Measurements from ENCODE around the gene PCSK2.
"Not testable (repeated sequence)": the region's sequence is repeated elsewhere in the genome, so short reads cannot be mapped to it uniquely, and the experiment has no call there.

Gene PCSK2

GRCh38 chr20:17226410-17227218 lies at the start of gene PCSK2:
Gene PCSK2, plus strand, starts transcription at chr20:17227040. Its CDS starts 266 bp downstream, at chr20:17227306.
- no peak for DNase-seq

GRCh38 chr20:17177341-17177740 lies 49.5 kb upstream of the PCSK2 start:
- DNase-seq: no peak

- no peak for DNase-seq
Observed at GRCh38 chr20:17179840-17180239, 47.0 kb upstream of the PCSK2 start.

GRCh38 chr20:17189976-17190695 lies 36.7 kb upstream of the PCSK2 start:
- DNase-seq: no peak

GRCh38 chr20:17197041-17197440 lies 29.8 kb upstream of the PCSK2 start:
- no peak for DNase-seq

- no peak for DNase-seq
Observed at GRCh38 chr20:17202030-17202429, 24.8 kb upstream of the PCSK2 start.

GRCh38 chr20:17202673-17203072 lies 24.2 kb upstream of the PCSK2 start:
- no peak for DNase-seq

- no peak for DNase-seq
Observed at GRCh38 chr20:17205084-17205813, 21.6 kb upstream of the PCSK2 start.

GRCh38 chr20:17210387-17210786 lies 16.5 kb upstream of the PCSK2 start:
- DNase-seq: no peak

- no peak for DNase-seq
Observed at GRCh38 chr20:17210983-17211382, 15.9 kb upstream of the PCSK2 start.

GRCh38 chr20:17215167-17215566 lies 11.7 kb upstream of the PCSK2 start:
- no peak for DNase-seq

GRCh38 chr20:17219856-17220255 lies 7.0 kb upstream of the PCSK2 start:
- not testable (repeated sequence) for DNase-seq

GRCh38 chr20:17223553-17223952 lies 3.3 kb upstream of the PCSK2 start:
- DNase-seq: no peak

- DNase-seq: no peak
Observed at GRCh38 chr20:17225851-17226409, 910 bp upstream of the PCSK2 start.

- no peak for DNase-seq
Observed at GRCh38 chr20:17227219-17227575, 357 bp downstream of the PCSK2 start.

- DNase-seq: no peak
Observed at GRCh38 chr20:17227669-17228623, 1.1 kb downstream of the PCSK2 start.

- DNase-seq: no peak
Observed at GRCh38 chr20:17228624-17229061, 1.8 kb downstream of the PCSK2 start.

- DNase-seq: no peak
Observed at GRCh38 chr20:17229256-17229655, 2.4 kb downstream of the PCSK2 start.

- no peak for DNase-seq
Observed at GRCh38 chr20:17233626-17234025, 6.8 kb downstream of the PCSK2 start.

- DNase-seq: no peak
Observed at GRCh38 chr20:17236766-17237165, 9.9 kb downstream of the PCSK2 start.

GRCh38 chr20:17248224-17248623 lies 21.4 kb downstream of the PCSK2 start:
- DNase-seq: no peak

- DNase-seq: peak; percentile 78
Observed at GRCh38 chr20:17262786-17263185, 35.9 kb downstream of the PCSK2 start.
